ENCODE results near the gene RPL18A. TPM values are rescaled to one million over a fixed set of nuclear protein-coding genes. Genes with fewer than 3 reads are reported as not detected.

RPL18A gene
- polyA plus RNA-seq, 1 of the 3 experiments (the other 2 are of a cell fraction) = 2,695 TPM

DNA sequence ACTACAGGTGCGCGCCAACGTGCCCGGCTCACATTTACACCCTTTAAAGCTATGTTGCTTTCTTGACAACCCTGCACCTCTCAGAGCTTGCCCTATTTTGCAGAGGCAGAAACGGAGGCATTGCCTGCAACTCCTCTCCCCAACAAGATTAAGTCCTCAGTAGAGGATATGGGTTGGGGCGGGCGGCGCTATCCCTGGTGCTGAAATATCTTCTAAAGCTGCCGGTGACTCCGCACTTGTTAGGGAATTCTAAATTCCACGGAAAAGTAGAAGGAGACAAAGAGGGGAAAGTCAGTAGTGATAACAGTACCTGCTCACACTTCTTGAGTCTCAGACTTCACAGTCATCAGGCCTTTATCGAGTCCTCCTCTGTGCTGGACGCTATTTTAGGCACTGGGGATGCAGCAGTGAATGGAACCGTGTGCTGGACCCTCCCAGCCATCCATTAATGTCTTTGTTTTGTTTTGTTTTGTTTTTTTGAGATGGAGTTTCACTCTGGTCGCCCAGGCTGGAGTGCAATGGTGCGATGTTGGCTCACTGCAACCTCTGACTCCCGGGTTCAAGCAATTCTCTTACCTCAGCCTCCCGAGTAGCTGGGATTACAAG, 30.0 kb downstream of the RPL18A start:
- POLR2A ChIA-PET = no interaction called here
- no peak for DNase-seq
- 31% methylated on average over 18 of the region's 18 CpGs for WGBS (ENCODE audit: low lambda C conversion rate)

DNA sequence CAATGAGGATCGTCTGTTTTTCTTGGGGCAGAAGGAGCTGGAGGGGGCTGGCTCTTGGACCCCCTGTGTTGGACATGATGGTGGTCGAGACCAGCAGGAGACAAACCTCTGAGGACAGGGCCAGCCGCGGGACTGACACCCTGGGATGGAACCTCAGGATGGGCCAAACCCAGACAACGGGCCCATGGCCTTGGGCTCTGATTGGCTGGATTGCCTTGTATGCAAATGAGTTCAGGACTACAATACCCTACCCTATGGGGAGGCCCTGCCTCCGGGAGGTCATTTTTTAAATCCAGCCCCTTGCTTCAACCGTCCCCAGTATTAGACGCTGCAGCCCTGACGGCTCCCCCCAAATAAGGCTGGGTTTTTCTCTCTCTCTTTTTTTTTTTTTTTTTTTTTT, 34.1 kb downstream of the RPL18A start:
- POLR2A ChIA-PET = no interaction called here
- H3K9me3 ChIP-seq = no peaks in the 10 kb centered on the region
- 40% methylated on average over 9 of the region's 9 CpGs for WGBS (ENCODE audit: low lambda C conversion rate)

More for the DNA sequence above, 30.0 kb downstream of the RPL18A start:
- Histone ChIP-seq H3K9ac (no peak overlapping the region), H3K9me2 (no peaks in the 10 kb centered on the region), H3K9me3 (no peaks in the 10 kb centered on the region), H3K36me3 (replicated peaks in 1 of 2; ENCODE audit: control insufficient read depth in 1 of 2, insufficient read depth in 2 of 2, low read length in 1 of 2) (no peaks in the 10 kb centered on the region), H4K20me1 (ENCODE audit: insufficient read depth) (no peaks in the 10 kb centered on the region), H3K27me3 (ENCODE audit: insufficient read depth) (peaks cover 17% of the 10 kb centered on the region; the same call in 1 of the 2 replicates), H2AFZ (ENCODE audit: low read depth) (no peak overlapping the region), H3K27ac (ENCODE audit: low read depth in 2 of 2, low read length in 1 of 2) (no peak overlapping the region), H3K4me3 (ENCODE audit: low read depth in 2 of 2, low read length in 1 of 2) (no peak overlapping the region), H3K4me2 (no peak overlapping the region), H3K4me1 (ENCODE audit: control insufficient read depth in 1 of 2, insufficient read depth in 2 of 2, low read depth in 1 of 2, low read length in 1 of 2) (no peaks in the 10 kb centered on the region), H3F3A (replicated peaks; ENCODE audit: insufficient read depth) (no peaks in the 10 kb centered on the region), H3K79me2 (ENCODE audit: insufficient read depth) (no peaks in the 10 kb centered on the region)
- CTCF ChIA-PET = interaction anchor here (1.2 kb wide), 1 partner anchor 43 kb away, joined by 3 read pairs; the partner anchor contains the start of gene CCDC124
- TF ChIP-seq REST (IDR thresholded peaks at IDR 0.05; ENCODE audit: low read depth, low read length) = peak; percentile 98
- TF ChIP-seq IRF3 (IDR thresholded peaks at IDR 0.05; ENCODE audit: low read depth, low read length) = no peak

DNA sequence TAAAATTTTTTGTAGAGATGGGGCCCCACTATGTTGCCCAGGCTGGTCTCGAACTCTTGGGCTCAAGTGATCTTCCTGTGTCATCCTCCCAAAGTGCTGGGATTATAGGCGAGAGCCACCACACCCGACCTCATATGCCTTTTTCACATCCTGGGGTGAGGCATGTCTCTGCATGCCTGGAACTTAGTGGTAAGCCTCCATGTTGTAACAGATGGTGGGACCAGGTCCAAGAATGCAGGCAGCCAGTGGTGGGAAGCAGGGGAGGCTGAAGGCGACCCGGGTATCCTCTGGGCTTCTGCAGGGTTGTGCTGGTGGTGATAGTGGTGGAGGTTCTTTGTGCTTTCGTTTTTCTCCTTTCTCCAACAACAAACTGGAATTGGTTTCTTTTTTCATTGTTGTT, 43.0 kb downstream of the RPL18A start:
- no peak overlapping the region for H3K27ac ChIP-seq (ENCODE audit: low read depth in 2 of 2, low read length in 1 of 2)
- peak overlapping the region; percentile 63 for H2AFZ ChIP-seq (ENCODE audit: low read depth)
- no peaks in the 10 kb centered on the region for H3K36me3 ChIP-seq (replicated peaks in 1 of 2; ENCODE audit: control insufficient read depth in 1 of 2, insufficient read depth in 2 of 2, low read length in 1 of 2)
- H3F3A ChIP-seq (replicated peaks; ENCODE audit: insufficient read depth) = no peaks in the 10 kb centered on the region
- H3K9ac ChIP-seq = no peak overlapping the region
- no peaks in the 10 kb centered on the region; a peak in 1 of 4 replicates for H3K4me1 ChIP-seq (ENCODE audit: control insufficient read depth in 1 of 2, insufficient read depth in 2 of 2, low read depth in 1 of 2, low read length in 1 of 2)
- 36% methylated on average over 5 of the region's 6 CpGs for WGBS (ENCODE audit: low lambda C conversion rate)
- POLR2A ChIA-PET = no interaction called here
- peaks cover 18% of the 10 kb centered on the region; the same call in 1 of the 2 replicates for H3K27me3 ChIP-seq (ENCODE audit: insufficient read depth)
- H3K9me2 ChIP-seq = no peaks in the 10 kb centered on the region
- no peaks in the 10 kb centered on the region for H4K20me1 ChIP-seq (ENCODE audit: insufficient read depth)
- H3K4me3 ChIP-seq (ENCODE audit: low read depth in 2 of 2, low read length in 1 of 2) = no peak overlapping the region
- no peaks in the 10 kb centered on the region for H3K9me3 ChIP-seq
- CTCF ChIA-PET = no interaction called here
- no peaks in the 10 kb centered on the region for H3K79me2 ChIP-seq (ENCODE audit: insufficient read depth)
- DNase-seq = no peak
- H3K4me2 ChIP-seq = 0 out of 2 replicates have a peak overlapping the region, but pooled peaks have one; percentile 15
- TF ChIP-seq YY1 (IDR thresholded peaks at IDR 0.05; ENCODE audit: low read depth) (no peak), TCF12 (IDR thresholded peaks at IDR 0.05) (no peak), ELF1 (IDR thresholded peaks at IDR 0.05) (no peak), USF1 (IDR thresholded peaks at IDR 0.05; ENCODE audit: borderline replicate concordance, low read depth) (no peak), MXI1 (IDR thresholded peaks at IDR 0.05; ENCODE audit: low read depth, low read length) (no peak), SIN3A (IDR thresholded peaks at IDR 0.05; ENCODE audit: borderline replicate concordance, low read depth, low read length) (no peak)
- TF ChIP-seq, protein P1, sequence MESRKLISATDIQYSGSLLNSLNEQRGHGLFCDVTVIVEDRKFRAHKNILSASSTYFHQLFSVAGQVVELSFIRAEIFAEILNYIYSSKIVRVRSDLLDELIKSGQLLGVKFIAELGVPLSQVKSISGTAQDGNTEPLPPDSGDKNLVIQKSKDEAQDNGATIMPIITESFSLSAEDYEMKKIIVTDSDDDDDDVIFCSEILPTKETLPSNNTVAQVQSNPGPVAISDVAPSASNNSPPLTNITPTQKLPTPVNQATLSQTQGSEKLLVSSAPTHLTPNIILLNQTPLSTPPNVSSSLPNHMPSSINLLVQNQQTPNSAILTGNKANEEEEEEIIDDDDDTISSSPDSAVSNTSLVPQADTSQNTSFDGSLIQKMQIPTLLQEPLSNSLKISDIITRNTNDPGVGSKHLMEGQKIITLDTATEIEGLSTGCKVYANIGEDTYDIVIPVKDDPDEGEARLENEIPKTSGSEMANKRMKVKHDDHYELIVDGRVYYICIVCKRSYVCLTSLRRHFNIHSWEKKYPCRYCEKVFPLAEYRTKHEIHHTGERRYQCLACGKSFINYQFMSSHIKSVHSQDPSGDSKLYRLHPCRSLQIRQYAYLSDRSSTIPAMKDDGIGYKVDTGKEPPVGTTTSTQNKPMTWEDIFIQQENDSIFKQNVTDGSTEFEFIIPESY (IDR thresholded peaks at IDR 0.05; ENCODE audit: borderline replicate concordance, low read depth) = no peak
- TF ChIP-seq, protein P2, sequence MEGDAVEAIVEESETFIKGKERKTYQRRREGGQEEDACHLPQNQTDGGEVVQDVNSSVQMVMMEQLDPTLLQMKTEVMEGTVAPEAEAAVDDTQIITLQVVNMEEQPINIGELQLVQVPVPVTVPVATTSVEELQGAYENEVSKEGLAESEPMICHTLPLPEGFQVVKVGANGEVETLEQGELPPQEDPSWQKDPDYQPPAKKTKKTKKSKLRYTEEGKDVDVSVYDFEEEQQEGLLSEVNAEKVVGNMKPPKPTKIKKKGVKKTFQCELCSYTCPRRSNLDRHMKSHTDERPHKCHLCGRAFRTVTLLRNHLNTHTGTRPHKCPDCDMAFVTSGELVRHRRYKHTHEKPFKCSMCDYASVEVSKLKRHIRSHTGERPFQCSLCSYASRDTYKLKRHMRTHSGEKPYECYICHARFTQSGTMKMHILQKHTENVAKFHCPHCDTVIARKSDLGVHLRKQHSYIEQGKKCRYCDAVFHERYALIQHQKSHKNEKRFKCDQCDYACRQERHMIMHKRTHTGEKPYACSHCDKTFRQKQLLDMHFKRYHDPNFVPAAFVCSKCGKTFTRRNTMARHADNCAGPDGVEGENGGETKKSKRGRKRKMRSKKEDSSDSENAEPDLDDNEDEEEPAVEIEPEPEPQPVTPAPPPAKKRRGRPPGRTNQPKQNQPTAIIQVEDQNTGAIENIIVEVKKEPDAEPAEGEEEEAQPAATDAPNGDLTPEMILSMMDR (IDR thresholded peaks at IDR 0.05) = no peak

More for the DNA sequence above, 34.1 kb downstream of the RPL18A start:
- no peaks in the 10 kb centered on the region for H3F3A ChIP-seq (replicated peaks; ENCODE audit: insufficient read depth)
- no peak overlapping the region for H3K27ac ChIP-seq (ENCODE audit: low read depth in 2 of 2, low read length in 1 of 2)
- no peaks in the 10 kb centered on the region for H3K4me1 ChIP-seq (ENCODE audit: control insufficient read depth in 1 of 2, insufficient read depth in 2 of 2, low read depth in 1 of 2, low read length in 1 of 2)
- no peaks in the 10 kb centered on the region for H3K9me2 ChIP-seq
- no peaks in the 10 kb centered on the region for H3K36me3 ChIP-seq (replicated peaks in 1 of 2; ENCODE audit: control insufficient read depth in 1 of 2, insufficient read depth in 2 of 2, low read length in 1 of 2)
- H2AFZ ChIP-seq (ENCODE audit: low read depth) = no peak overlapping the region
- H3K79me2 ChIP-seq (ENCODE audit: insufficient read depth) = no peaks in the 10 kb centered on the region
- H3K9ac ChIP-seq = no peak overlapping the region
- H3K4me3 ChIP-seq (ENCODE audit: low read depth in 2 of 2, low read length in 1 of 2) = no peak overlapping the region
- CTCF ChIA-PET = interaction anchor here (1.4 kb wide), 1 partner anchor 44 kb away, joined by 4 read pairs; no protein-coding TSS in a partner anchor
- no peak for TF ChIP-seq NFIC (IDR thresholded peaks at IDR 0.05; ENCODE audit: borderline replicate concordance)
- no peak for TF ChIP-seq MXI1 (IDR thresholded peaks at IDR 0.05; ENCODE audit: low read depth, low read length)
- no peak for DNase-seq
- H3K27me3 ChIP-seq (ENCODE audit: insufficient read depth) = peaks cover 50% of the 10 kb centered on the region; the same call in 1 of the 2 replicates
- no peak overlapping the region for H3K4me2 ChIP-seq
- no peaks in the 10 kb centered on the region for H4K20me1 ChIP-seq (ENCODE audit: insufficient read depth)

Data from SK-N-SH (cell line).